Upper lobe of left lung (tissue), 6 donors: ENCODE results near the gene PTPRN2. TPM values are rescaled to one million over a fixed set of nuclear protein-coding genes. Genes with fewer than 3 reads are reported as not detected.
A peak's percentile ranks its signal among the peaks of the same experiment; 100 is the strongest.

Experiments used
- ATAC-seq, 2 donors: fragments of 200-7000 bp; cut with Tn5 transposase; one replicate each; pipeline ENCODE4 v1.9.1; 2022; ENCODE audit warnings: mild to moderate bottlenecking in 2 of 2, moderate library complexity in 2 of 2; ENCODE audit not compliant: low FRiP score in 2 of 2
- DNase-seq, 2 donors: peaks; one replicate each; pipeline ENCODE4 v3.0.0-alpha.2; 2019 to 2020
- H3K27ac ChIP-seq, 4 donors: fragments of 200-600 bp; sonication (generic); one replicate each; pipeline ENCODE4 v1.5.1; 2016 to 2019
- H3K27me3 ChIP-seq, 4 donors: fragments of 200-600 bp; sonication (generic); one replicate each; pipeline ENCODE4 v1.5.1; 2017 to 2019
- H3K36me3 ChIP-seq, 4 donors: fragments of 200-600 bp; sonication (generic); one replicate each; pipeline ENCODE4 v1.5.1; 2016 to 2019
- H3K4me1 ChIP-seq, 4 donors: fragments of 200-600 bp; sonication (generic); one replicate each; pipeline ENCODE4 v1.5.1; 2018 to 2019
- H3K4me3 ChIP-seq, 4 donors: fragments of 200-600 bp; sonication (generic); one replicate each; pipeline ENCODE4 v1.5.1; 2017 to 2019; ENCODE audit warnings: mild to moderate bottlenecking in 2 of 4, moderate library complexity in 1 of 4
- H3K9me3 ChIP-seq, 4 donors: fragments of 200-600 bp; sonication (generic); one replicate each; pipeline ENCODE4 v1.5.1; 2018 to 2019
- CTCF ChIP-seq, 6 experiments: fragments of 450-650 bp in 4 of 6; fragments of 200-600 bp in 2 of 6; sonication (generic) in 2 of 6; IDR thresholded peaks; one replicate each; pipeline ENCODE4 v1.5.1; 2016 to 2019; ENCODE audit warnings: antibody characterized with exemption in 6 of 6
- EP300 ChIP-seq, 4 donors: sonication (generic); formaldehyde crosslinking; IDR thresholded peaks; one replicate each; pipeline ENCODE4 v1.5.1; 2017; ENCODE audit warnings: antibody characterized with exemption in 4 of 4, control low read depth in 2 of 4
- POLR2A ChIP-seq, 4 donors: fragments of 450-650 bp; IDR thresholded peaks; one replicate each; pipeline ENCODE4 v1.5.1; 2016 to 2017; ENCODE audit warnings: antibody characterized with exemption in 4 of 4, mild to moderate bottlenecking in 2 of 4
- POLR2AphosphoS5 ChIP-seq, 2 donors: sonication (generic); formaldehyde crosslinking; IDR thresholded peaks; one replicate each; pipeline ENCODE4 v1.5.1; 2017; ENCODE audit warnings: antibody characterized with exemption in 2 of 2
- WGBS, 2 donors: methylation state at CpG; one replicate each; pipeline ENCODE4 v1.1.5; 2017 to 2018; 5-methylcytosine and 5-hydroxymethylcytosine counted together
- total RNA-seq, 6 donors: library from RNA; depleted of rRNA in 4 of 6; stranded (reverse); fragments of >200 nt in 4 of 6; gene quantifications; one replicate each; pipeline versions ENCODE4 v1.1.0 to v1.2.1, GENCODE V29; 2016 to 2021
- donor health status: DM: no; HTN: no; CAD: no; lungs with moderate emphysema.
- donor health status: DM: no; HTN: yes; CAD: no; lungs with severe emphysema.

The PTPRN2 gene
- total RNA-seq, 6 donors from 2014 or later = 3.3 to 7.9 (median 5.2) TPM

GRCh38 chr7:157693071-157693520 lies 894.5 kb downstream of the PTPRN2 start:
- DNase-seq = peak; percentile 15 to 82
- WGBS, 2 donors = 2 to 7% methylated on average over 5 to 32 of the region's 47 CpGs

GRCh38 chr7:157692460-157693011 lies 895.1 kb downstream of the PTPRN2 start:
- Histone ChIP-seq H3K4me1 (peaks cover 10 to 54% (median 18%) of the 10 kb centered on the region in 4 donors), H3K36me3 (no peaks in the 10 kb centered on the region), H3K9me3 (no peaks in the 10 kb centered on the region), H3K4me3 (no peak overlapping the region), H3K27me3 (peaks cover 0 to 57% (median 33%) of the 10 kb centered on the region in 4 donors), H3K27ac (no peak overlapping the region)
- 9% methylated on average over 22 of the region's 44 CpGs; no CpG with 5 or more reads in 1 of the 2 donors for WGBS, 2 donors
- peak in 1 of 2 donors; percentile 12 for DNase-seq
- no peak for TF ChIP-seq EP300 (IDR thresholded peaks at IDR 0.05)
- no peak for TF ChIP-seq POLR2AphosphoS5 (IDR thresholded peaks at IDR 0.05)
- no peak for TF ChIP-seq CTCF (IDR thresholded peaks at IDR 0.05)
- no peak for TF ChIP-seq POLR2A (IDR thresholded peaks at IDR 0.05)
- ATAC-seq = no peak

More at GRCh38 chr7:157693071-157693520, 894.5 kb downstream of the PTPRN2 start:
- H3K36me3 ChIP-seq = no peaks in the 10 kb centered on the region
- H3K4me3 ChIP-seq = no peak overlapping the region
- no peak for TF ChIP-seq POLR2AphosphoS5 (IDR thresholded peaks at IDR 0.05)
- TF ChIP-seq CTCF (IDR thresholded peaks at IDR 0.05) = no peak
- no peak for TF ChIP-seq EP300 (IDR thresholded peaks at IDR 0.05)
- no peak for TF ChIP-seq POLR2A (IDR thresholded peaks at IDR 0.05)
- H3K9me3 ChIP-seq = no peaks in the 10 kb centered on the region
- peaks cover 0 to 54% (median 33%) of the 10 kb centered on the region in 4 donors for H3K27me3 ChIP-seq
- H3K27ac ChIP-seq = no peak overlapping the region
- peaks cover 10 to 54% (median 18%) of the 10 kb centered on the region in 4 donors for H3K4me1 ChIP-seq
- no peak for ATAC-seq

- Histone ChIP-seq H3K4me3 (peak overlapping the region in 3 of 4 donors; percentile 22 to 36 (median 29)), H3K36me3 (no peaks in the 10 kb centered on the region), H3K27me3 (peaks cover 0 to 63% (median 35%) of the 10 kb centered on the region in 4 donors), H3K27ac (no peak overlapping the region), H3K9me3 (no peaks in the 10 kb centered on the region), H3K4me1 (peaks cover 10 to 54% (median 18%) of the 10 kb centered on the region in 4 donors)
- WGBS, 2 donors = 2 to 20% methylated on average over 1 to 54 of the region's 64 CpGs
- TF ChIP-seq EP300 (IDR thresholded peaks at IDR 0.05) = no peak
- DNase-seq (peak in 1 of 2 donors; percentile 16), ATAC-seq (no peak)
Measured at GRCh38 chr7:157691586-157692459, 895.8 kb downstream of the PTPRN2 start.

GRCh38 chr7:157690833-157691585 lies 896.6 kb downstream of the PTPRN2 start:
- no peak overlapping the region for H3K27ac ChIP-seq
- 1 to 5% methylated on average over 13 to 24 of the region's 72 CpGs for WGBS, 2 donors
- H3K27me3 ChIP-seq = peaks cover 0 to 71% (median 37%) of the 10 kb centered on the region in 4 donors
- TF ChIP-seq CTCF (IDR thresholded peaks at IDR 0.05) = no peak
- no peak for TF ChIP-seq POLR2AphosphoS5 (IDR thresholded peaks at IDR 0.05)
- no peak for TF ChIP-seq POLR2A (IDR thresholded peaks at IDR 0.05)
- TF ChIP-seq EP300 (IDR thresholded peaks at IDR 0.05) = no peak
- ATAC-seq (peak in 1 of 2 donors; percentile 87), DNase-seq (peak; percentile 19 to 88)
- peaks cover 10 to 55% (median 18%) of the 10 kb centered on the region in 4 donors for H3K4me1 ChIP-seq
- H3K9me3 ChIP-seq = no peaks in the 10 kb centered on the region
- peak overlapping the region in 3 of 4 donors; percentile 22 to 44 (median 37) for H3K4me3 ChIP-seq
- H3K36me3 ChIP-seq = no peaks in the 10 kb centered on the region
